ENCODE data around the gene METRN. TPM values are rescaled to one million over a fixed set of nuclear protein-coding genes. Genes with fewer than 3 reads are reported as not detected.

METRN gene
- total RNA-seq, 4 donors from 2014 or later = 51.0 to 109 (median 57.0) TPM

DNA sequence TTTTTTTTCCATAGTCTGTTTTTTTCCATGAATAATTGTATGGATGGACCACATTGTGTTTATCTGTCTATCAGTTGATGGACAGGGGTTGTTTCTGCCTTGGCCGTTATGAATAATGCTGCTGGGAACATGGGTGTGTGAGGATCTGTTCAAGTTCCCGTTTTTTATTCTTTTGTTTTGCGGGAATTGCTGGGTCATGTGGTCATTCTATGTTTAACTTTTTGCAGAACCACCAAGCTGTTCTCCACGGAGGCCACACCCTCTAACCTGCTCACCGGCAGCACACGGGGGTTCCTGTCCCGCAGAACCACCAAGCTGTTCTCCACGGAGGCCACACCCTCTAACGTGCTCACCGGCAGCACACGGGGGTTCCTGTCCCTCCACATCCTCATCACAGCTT is 39.7 kb downstream of the METRN start:
- TF ChIP-seq POLR2A (IDR thresholded peaks at IDR 0.05) = no peak
- TF ChIP-seq, protein P1, sequence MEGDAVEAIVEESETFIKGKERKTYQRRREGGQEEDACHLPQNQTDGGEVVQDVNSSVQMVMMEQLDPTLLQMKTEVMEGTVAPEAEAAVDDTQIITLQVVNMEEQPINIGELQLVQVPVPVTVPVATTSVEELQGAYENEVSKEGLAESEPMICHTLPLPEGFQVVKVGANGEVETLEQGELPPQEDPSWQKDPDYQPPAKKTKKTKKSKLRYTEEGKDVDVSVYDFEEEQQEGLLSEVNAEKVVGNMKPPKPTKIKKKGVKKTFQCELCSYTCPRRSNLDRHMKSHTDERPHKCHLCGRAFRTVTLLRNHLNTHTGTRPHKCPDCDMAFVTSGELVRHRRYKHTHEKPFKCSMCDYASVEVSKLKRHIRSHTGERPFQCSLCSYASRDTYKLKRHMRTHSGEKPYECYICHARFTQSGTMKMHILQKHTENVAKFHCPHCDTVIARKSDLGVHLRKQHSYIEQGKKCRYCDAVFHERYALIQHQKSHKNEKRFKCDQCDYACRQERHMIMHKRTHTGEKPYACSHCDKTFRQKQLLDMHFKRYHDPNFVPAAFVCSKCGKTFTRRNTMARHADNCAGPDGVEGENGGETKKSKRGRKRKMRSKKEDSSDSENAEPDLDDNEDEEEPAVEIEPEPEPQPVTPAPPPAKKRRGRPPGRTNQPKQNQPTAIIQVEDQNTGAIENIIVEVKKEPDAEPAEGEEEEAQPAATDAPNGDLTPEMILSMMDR (IDR thresholded peaks at IDR 0.05) = no peak
- Histone ChIP-seq H3K36me3 (no peaks in the 10 kb centered on the region), H3K27me3 (no peaks in the 10 kb centered on the region)

DNA sequence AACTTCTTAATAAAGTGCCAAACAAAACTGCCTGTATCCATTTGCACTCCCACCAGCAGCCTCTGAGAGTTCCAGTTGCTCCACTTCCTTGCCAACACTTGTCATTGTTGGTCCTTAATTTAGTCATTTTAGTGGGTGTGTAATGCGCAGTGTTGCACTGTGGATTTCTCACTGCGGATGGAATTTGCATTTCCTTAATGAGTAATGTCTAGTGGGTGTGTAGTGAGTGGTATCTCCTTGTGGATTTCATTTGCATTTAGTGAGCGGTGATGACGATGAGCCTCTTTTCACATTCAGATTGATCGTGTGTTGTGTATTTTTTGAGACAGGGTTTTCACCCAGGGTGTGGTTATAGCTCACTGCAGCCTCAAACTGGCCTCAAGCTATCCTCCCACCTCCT is 41.5 kb downstream of the METRN start:
- Histone ChIP-seq H3K4me1 (peaks cover 4 to 5% of the 10 kb centered on the region in 2 donors), H3K9me3 (no peaks in the 10 kb centered on the region), H3K27me3 (no peaks in the 10 kb centered on the region), H3K27ac (no peak overlapping the region), H3K36me3 (no peaks in the 10 kb centered on the region), H3K4me3 (replicated peaks in 1 of 3) (no peak overlapping the region)
- TF ChIP-seq, protein P1 (IDR thresholded peaks at IDR 0.05) = no peak
- TF ChIP-seq POLR2A (IDR thresholded peaks at IDR 0.05) = no peak
- 96% methylated on average over 5 of the region's 5 CpGs for WGBS, 2 donors
- intact Hi-C loops (cut with DNase I) = no loop called here
- no peak for DNase-seq

More for the DNA sequence above, 39.7 kb downstream of the METRN start:
- Histone ChIP-seq H3K9me3 (no peaks in the 10 kb centered on the region), H3K4me1 (peaks cover 0 to 4% of the 10 kb centered on the region in 2 donors), H3K4me3 (replicated peaks in 1 of 3) (no peak overlapping the region), H3K27ac (no peak overlapping the region)
- intact Hi-C loops (cut with DNase I) = no loop called here
- WGBS, 2 donors = 62 to 65% methylated on average over 11 of the region's 11 CpGs
- DNase-seq = no peak

DNA sequence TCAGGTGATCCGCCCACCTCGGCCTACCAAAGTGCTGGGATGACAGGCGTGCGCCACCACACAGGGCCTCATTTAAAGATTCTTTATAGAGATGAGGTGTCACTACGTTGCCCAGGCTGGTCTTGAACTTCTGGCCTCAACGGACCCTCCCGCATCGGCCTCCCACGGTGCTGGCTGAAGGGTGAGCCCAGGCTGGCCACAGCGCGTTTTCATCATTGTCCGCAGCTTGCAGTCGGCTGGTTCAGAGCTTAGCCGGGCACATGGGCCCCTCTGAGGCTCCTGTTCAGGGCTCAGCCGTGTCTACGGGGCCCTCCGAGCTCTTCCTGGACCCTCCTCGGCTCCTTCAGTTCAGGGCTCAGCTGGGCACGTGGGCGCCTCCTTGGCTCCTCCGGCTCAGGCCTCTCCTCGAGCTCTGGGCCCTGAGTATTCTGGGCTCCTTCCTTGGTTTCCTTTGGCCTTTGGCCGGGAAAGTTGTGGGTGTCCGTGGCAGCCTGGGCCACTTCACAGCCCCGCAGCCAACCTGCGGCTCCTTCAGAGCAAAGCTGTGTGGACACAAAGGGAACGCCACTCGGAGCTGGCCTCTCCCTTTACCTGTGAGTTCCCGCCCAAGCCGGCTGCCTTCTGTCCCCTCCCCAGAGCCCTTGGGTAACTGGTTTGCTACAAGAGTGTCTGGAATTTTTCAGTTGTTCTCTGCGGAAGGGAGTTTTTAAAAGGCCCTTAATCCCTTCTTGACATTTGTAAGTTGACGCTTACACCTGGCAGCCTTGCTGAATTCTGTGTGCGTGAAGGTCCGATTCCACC is 44.4 kb downstream of the METRN start:
- 64 to 65% methylated on average over 27 to 28 of the region's 34 CpGs for WGBS, 2 donors
- H3K27ac ChIP-seq = no peak overlapping the region
- no peak overlapping the region for H3K4me3 ChIP-seq (replicated peaks in 1 of 3)
- intact Hi-C loops (cut with DNase I) = no loop called here
- peak; percentile 67 for DNase-seq
- no peaks in the 10 kb centered on the region for H3K27me3 ChIP-seq
- no peaks in the 10 kb centered on the region for H3K36me3 ChIP-seq
- TF ChIP-seq POLR2A (IDR thresholded peaks at IDR 0.05) = no peak
- TF ChIP-seq, protein P1 (IDR thresholded peaks at IDR 0.05) = no peak
- H3K9me3 ChIP-seq = no peaks in the 10 kb centered on the region
- peaks cover 4 to 5% of the 10 kb centered on the region in 2 donors for H3K4me1 ChIP-seq

DNA sequence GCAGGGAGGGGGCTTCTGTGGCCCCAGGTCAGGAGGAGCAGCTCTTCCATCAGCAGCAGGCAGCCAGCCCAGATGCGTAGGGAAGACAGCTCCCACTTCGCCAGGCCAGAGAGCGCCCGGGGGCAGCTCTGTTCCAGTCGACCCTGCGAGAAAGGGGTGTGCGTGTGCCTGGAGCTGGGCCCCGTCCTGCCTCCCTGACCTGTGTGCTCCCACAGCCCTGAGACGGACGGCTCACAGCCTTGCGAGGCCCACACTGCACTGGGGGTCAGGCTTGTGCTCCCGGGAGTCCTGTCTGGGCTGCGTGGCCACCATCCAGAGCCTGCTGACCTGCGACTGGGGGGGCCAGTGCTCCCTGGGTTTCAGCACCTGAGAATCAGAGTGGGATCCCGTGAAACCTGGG is 45.1 kb downstream of the METRN start:
- intact Hi-C loops (cut with DNase I) = no loop called here
- Histone ChIP-seq H3K36me3 (no peaks in the 10 kb centered on the region), H3K9me3 (no peaks in the 10 kb centered on the region), H3K4me1 (peaks cover 4 to 5% of the 10 kb centered on the region in 2 donors), H3K27me3 (no peaks in the 10 kb centered on the region), H3K27ac (no peak overlapping the region), H3K4me3 (replicated peaks in 1 of 3) (no peak overlapping the region)
- WGBS, 2 donors = 53 to 80% methylated on average over 1 to 15 of the region's 15 CpGs
- TF ChIP-seq, protein P1 (IDR thresholded peaks at IDR 0.05) = no peak
- TF ChIP-seq POLR2A (IDR thresholded peaks at IDR 0.05) = no peak
- DNase-seq = no peak

DNA sequence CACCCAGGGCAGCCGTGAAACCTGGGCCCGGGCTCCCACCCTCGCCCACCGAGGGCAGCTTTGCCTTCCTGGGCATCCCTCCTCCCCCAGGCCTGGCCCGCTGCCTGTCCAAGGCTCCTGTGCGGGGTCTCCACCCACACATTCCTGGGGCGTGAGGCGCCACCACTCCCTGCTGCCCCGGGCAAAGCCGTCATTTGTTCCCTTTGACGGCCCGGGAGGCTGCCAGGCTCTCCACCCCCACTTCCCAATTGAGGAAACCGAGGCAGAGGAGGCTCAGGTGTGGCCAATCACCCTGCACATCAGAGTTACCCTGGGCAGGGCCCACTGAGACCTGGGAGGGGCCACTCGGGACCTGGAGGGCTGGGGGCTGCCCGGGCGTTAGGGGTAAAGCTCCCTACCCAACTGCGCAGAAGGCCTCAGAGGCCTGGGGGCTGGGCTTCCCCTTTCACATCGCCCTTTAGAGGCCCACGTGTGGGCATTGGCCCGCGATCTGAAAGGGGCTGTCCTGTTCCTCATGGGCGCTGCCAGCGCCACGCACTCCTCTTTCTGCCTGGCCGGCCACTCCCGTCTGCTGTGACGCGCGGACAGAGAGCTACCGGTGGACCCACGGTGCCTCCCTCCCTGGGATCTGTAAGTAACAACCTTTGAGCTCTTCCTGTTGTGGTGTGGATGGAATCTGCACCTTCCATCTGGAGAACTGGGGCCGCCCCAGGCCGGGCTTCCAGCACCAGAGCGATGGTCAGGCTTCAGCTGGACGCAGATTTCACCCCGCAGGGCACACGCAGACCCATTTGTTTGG is 45.8 kb downstream of the METRN start, which contains the start of gene MSLN:
Gene MSLN (plus strand): TSS at position 190 of the 799 bp plus-strand sequence. CDS start 1,947 bp downstream, outside the sequence.
- no peak for DNase-seq
- H3K27me3 ChIP-seq = no peaks in the 10 kb centered on the region
- H3K9me3 ChIP-seq = no peaks in the 10 kb centered on the region
- H3K36me3 ChIP-seq = no peaks in the 10 kb centered on the region
- intact Hi-C loops (cut with DNase I) = no loop called here
- H3K27ac ChIP-seq = no peak within 1 kb of the TSS
- H3K4me1 ChIP-seq = peaks cover 4 to 5% of the 10 kb centered on the region in 2 donors
- 86 to 88% methylated on average over 7 to 36 of the region's 37 CpGs for WGBS, 2 donors
- no peak within 1 kb of the TSS for H3K4me3 ChIP-seq (replicated peaks in 1 of 3)
- TF ChIP-seq, protein P1 (IDR thresholded peaks at IDR 0.05) = no peak
- TF ChIP-seq POLR2A (IDR thresholded peaks at IDR 0.05) = no peak
